OCI-M2 (cell line): Measurements from ENCODE around the gene CHD2.
"Not testable (repeated sequence)": the region's sequence is repeated elsewhere in the genome, so short reads cannot be mapped to it uniquely, and the experiment has no call there.

Experiments used
- DNase-seq: peaks from one replicate; lab custom pipeline; 2025; ENCODE audit not compliant: unreplicated experiment; lab: John Stamatoyannopoulos, UW

The CHD2 gene

DNA sequence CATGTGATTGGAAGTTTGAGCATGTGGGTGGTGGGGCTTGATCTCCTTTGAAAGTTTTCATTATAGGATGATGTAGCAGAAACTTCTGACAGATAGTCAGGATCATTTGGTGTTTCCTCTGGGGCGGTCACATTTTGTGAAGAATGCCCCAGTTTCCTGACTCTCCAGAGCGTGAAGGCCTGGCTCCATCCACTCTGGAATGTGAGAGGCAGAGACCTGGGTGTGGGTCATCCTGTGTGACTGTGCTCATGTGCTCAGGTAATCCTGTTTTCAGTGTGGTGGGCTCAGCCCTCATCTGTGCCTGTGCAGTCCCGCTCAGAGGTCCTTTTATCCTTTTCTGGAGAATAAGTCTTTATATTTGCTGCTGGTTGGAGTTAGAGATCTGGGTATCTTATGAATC, 107.9 kb downstream of the CHD2 start:
- no peak for DNase-seq

DNA sequence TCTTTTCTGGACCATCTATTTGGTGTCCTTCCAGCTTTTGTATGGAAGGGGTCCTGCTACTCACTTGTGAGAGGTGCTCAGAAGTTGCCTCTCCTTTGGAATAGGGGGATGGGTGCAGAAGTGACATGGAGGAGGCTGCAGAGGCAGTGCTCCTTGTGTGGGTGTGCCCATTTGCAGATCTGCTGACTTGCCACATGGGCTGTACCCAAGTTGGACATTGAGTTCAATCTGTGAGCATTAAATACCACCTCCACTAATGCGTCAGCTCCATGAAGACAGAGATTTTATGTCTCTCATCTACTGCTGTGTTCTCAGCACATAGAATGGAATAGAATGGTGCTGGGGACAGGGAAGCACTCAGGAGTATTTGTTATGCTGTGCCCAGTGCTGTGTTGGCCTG, 112.7 kb downstream of the CHD2 start:
- no peak for DNase-seq

DNA sequence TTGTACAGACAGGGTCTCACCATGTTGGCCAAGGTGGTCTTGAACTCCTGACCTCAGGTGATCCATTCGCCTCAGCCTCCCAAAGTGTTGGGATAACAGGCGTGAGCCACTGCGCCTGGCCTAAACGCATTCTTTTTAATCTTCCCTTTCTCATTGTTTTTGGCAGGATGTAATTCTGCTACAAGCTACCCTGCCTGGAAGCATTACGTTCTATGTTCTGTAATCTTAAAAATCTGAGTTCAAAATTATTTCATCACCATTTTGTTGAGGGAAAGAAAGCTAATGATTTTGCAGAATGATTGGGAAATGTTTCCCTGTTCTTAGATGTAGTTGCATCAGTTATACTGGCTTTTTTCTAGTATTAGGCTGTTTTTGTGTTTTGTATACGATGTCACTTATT, 117.4 kb downstream of the CHD2 start:
- no peak for DNase-seq

DNA sequence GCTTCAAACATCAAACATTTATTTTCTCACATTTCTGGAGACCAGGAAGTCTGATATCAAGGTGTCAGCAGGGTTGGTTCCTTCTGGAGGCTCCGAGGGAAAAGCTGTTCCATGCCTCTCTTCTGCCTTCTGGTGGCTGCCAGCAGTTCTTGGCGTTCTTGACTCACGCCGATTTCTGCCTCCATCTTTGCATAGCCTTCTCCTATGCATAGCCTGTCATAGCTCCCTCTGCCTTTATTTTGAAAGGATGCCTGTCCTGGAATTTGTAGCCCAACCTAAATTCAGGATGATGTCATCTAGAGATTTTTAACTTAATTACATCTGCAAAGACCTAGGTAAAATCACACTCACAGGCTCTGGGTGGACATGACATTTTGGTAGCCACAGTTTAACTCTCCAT, 118.5 kb downstream of the CHD2 start:
- DNase-seq = no peak

DNA sequence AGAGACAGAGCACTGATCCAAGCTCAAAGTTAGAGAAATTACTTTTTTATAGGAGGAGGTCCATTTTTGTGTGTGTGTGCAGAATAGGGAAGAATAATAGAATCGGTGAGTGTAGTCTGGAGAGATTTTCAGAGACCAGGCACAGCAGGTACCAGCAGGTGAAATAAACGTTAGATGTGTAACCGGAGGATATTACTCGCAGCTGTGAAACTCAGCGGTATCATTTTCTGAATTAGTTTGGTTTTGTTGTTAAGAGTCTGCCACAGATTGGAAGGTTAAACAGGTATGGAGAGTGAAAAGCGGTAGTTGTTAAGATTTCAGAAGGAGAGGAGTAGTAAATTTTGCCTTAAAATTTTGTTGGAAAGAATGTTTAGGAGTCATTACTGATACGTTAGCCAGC, 119.0 kb downstream of the CHD2 start:
- no peak for DNase-seq

DNA sequence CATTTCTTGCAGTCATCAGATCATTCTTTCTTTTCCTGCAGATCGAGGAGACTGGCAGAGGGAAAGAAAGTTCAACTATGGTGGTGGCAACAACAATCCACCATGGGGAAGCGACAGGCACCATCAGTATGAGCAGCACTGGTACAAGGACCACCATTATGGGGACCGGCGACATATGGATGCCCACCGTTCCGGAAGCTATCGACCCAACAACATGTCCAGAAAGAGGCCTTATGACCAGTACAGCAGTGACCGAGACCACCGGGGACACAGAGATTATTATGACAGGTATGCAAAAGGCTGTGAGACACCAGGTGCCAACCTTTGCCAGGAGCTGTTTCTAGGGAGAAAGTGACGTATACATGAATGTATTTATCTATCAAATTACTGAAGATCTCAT, 119.8 kb downstream of the CHD2 start:
- DNase-seq = no peak

DNA sequence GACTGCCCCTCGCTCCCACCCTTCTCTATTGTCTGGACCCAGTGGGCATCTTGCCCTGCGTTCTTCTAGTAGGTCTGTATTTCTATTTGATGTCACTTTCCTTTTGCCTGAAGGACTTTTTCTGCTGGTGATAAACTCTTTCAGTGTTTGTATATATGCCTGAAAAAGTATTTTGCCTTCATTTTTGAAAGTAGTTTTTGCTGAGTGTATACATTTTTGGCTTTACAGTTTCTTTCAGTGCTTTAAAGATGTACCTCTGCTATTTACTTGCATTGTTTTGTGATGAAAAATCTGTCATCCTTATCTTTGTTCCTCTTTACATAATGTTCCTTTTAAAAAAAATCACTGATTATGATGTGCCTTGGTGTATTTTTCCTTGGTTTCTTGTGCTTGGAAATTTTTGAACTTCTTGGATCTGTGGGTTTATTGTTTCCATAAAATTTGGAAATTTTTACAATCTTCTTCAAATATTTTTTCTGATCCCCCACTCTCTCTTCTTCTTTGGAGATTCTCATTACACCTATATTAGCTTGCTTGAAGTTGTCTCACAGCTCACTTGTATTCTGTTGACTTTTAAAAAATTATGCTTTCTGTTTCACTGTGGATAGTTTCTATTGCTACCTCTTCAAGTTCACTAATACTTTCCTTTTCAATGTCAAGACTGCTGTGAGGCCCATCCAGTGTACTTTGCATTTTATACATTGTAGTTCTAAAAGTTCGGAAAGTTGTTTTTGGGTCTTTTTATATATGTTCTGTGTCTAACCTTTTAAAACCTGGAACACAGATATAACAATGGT, 121.0 kb downstream of the CHD2 start:
- DNase-seq = no peak

DNA sequence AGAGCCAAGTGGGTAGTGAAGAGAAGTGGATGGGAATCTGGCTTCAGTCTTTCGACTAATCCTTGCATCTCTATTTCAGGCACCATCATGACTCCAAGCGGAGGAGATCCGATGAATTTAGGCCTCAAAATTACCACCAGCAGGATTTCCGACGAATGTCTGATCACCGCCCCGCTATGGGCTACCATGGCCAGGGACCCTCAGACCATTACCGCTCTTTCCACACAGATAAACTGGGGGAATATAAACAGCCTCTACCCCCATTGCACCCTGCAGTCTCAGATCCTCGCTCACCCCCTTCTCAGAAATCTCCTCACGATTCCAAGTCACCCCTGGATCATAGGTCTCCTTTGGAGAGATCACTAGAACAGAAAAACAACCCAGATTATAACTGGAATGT, 124.2 kb downstream of the CHD2 start:
- DNase-seq = no peak

DNA sequence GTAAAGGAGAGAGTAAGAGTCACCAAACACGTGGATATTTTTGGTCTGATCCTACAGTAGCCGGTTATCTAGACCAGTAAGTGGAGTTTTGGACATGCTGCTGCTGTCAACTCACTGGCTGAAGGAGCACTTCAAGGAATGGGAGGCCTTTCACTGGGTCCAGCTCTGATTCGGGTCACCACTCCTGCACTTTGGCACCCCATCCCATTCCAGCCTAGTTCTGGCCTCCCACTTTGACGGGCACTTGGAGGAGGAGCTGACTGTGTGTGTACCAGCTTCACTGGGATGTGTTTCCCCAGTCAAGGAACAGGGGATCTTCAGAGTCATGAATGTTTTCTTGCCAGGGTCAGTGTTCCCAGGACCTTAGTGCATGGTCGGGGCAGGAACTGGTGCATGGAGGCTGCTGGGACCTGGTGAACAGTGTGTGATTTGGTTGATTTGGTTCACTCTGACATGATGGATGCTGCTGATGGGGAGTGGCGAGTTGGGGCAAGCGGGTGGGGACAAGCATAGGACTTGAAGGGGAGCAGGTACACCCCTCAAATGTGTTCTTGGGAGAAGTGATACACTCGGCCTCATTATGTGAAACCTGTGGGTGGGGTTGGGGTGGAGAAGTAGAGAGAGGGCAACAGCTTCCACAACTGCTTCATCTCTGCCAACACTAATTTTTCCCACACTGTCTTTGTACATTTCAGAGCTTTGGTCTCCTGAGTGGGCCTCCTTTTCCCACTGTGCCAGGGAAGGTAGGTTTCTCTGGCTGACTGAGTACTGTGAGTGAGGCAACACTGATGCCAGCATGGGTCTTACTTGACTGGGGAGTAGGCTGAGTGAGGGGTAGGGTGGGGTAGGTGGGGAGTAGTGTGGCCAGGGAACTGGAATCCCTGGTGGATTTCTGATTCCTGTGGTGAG, 124.8 kb downstream of the CHD2 start:
- no peak for DNase-seq

DNA sequence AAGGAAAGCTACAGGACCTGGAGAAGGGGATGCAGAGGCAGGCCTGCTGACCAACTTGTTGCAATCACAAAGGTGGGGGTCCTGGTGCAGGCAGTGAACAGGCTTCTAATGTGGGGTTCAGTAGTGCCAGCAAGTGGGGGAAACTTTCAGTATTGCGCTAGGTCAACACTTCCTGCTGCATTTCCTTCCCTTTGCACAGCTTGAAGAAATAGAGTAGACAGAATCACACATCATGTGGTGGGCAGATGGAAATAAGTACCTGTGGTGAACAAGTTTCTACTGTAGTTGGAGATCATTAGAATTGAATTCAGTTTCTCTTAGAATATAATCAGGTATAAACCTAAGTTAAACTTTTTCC, 125.5 kb downstream of the CHD2 start:
- DNase-seq = no peak

DNA sequence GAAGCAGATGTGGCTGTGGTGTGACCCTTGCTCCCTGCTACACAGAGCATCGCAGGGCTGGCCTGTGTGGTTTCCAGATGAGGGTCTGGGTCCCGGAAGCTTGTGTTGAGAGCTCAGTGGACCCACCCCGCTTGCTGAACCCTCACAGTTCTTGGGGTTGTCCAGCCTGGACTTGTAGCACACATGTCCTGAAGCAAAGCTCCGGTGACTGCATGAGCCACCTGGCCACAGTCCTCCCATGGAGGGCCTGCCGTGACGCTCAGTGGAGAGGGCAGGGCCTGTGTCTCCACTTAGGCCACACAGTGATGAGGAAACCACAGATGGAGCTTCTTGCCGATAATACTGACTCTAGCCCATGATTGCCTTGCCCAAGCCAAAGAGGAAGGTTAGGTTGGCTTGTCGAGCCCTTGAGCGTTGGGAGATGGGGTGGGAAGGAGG, 126.3 kb downstream of the CHD2 start:
- no peak for DNase-seq

DNA sequence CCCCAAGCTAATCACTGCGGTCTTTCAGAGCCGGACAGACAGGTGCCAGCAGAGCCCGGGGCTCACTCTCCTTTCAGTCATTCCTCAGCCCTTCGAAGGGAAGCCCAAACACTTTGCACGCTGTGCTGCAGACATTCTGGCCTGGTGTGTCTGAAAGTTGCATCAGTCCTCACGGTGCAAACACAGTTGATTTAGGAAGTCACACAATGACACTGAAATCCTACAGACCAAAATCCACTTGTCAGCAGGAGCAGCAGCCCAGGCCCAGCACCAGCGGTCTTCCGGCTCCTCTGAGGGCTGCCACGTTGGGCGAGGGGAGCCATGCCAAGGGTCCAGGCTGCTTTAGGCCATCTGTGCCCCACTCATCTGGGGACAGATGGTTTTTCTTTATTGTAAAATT, 127.3 kb downstream of the CHD2 start:
- no peak for DNase-seq

DNA sequence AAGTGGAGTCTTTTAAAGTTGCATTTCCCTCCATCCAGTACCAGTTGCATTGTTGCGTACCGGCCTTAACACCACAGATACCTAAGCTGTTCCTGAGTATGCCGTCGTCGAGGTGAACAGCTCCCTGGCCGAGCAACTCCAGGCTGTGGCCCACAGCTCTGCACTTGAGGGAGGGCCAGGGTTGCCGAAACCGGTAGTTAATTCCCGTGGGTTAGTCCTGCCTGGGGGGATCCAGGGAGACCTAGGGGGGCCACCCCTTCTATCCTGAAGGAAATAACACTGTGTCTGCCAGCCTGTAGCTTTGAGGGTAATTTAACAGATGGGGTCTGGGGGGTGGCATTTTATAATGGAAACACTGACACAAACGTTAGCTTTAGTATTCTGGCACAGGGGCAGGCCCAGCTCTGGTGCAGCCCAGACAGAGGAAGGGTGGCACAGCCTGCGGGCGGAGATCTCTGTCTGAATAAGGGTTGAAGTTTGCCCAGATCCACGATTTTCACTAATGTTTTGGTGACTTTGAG, 128.0 kb downstream of the CHD2 start:
- no peak for DNase-seq

DNA sequence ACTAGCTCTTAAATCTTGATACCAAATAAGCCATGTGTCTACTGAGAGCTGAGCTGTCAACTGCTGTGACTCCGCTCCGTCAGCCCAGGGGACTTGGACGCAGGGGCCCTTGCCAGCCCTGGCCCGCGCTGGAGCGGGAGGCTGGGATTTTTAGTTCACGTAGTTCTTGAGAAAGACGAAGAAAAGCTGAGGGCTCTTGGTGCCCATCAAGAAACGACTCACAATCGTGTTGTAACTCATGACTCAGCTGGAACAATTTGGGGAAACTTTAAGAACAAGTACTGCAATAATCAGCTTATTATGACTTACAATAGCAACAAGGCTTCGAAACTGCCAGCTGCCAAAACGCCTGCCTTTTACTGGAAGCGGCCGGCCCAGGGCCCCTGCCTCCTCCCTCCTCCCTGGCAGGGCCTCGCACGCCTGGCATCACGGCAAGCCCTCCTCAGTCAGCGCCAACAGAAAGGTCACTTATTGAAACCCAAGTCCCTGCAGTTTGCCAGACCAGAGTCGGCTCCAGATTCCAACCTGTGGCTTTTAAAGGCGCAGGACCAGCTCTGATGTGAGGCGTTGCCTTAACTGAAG, 128.6 kb downstream of the CHD2 start:
- no peak for DNase-seq

DNA sequence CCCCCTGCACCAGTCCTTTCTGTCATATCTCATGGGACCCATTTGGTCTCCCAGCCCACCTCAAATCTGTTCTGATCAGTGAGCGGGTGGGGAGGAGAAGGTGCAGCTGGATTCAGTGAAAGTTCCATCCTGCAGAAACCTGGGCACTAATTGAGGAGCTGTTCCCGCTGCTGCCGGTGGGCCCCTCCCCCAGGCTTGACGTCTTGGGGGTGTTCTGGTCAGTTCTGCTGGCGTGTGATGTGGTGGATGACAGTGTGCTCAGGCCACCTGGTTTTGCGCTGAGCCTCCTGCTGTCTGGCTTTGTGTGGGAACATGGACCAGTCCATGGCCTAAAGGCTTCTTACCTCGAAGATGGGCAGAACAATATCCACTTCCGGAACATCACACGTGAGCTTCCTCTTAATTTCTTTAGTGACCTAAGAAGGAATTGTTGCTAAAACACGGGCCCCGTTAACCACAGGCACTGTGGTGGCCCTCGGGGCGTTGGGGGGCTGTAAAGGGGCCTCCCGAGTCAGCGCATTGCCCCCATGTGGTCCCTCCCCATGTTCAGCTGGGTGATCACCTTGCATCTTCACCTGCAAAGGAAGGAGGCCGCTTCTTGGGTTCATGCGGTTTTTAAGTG, 129.2 kb downstream of the CHD2 start:
- DNase-seq = no peak

DNA sequence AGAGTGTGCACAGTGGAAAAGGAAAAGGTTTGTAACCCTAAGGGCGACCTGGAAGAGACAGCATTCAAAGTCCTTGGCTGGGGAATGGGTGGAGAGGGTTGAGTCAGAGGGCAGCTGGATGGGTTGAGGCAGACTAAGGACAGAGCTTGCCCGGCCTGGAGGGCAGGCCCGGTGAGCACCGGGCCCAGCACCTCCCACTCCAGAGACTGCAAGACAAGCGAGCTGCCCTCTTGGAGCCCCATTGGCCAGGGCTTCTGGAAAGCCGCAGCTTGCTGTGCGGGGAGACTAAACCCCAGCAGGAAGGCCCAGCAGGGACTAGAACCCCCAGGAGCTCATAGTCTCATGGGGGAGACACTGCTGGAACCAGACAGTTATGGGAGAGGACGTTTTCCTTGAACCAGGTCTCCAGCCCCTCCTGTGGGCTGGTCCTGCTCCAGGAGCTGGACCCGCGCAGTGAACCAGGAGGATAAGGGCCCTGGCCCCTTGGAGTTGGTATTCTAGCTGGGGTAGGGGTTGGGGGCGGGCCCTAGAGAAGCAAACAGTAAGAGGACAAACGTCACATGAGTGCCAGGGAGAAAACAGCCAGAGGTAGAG, 129.8 kb downstream of the CHD2 start:
- DNase-seq = no peak

DNA sequence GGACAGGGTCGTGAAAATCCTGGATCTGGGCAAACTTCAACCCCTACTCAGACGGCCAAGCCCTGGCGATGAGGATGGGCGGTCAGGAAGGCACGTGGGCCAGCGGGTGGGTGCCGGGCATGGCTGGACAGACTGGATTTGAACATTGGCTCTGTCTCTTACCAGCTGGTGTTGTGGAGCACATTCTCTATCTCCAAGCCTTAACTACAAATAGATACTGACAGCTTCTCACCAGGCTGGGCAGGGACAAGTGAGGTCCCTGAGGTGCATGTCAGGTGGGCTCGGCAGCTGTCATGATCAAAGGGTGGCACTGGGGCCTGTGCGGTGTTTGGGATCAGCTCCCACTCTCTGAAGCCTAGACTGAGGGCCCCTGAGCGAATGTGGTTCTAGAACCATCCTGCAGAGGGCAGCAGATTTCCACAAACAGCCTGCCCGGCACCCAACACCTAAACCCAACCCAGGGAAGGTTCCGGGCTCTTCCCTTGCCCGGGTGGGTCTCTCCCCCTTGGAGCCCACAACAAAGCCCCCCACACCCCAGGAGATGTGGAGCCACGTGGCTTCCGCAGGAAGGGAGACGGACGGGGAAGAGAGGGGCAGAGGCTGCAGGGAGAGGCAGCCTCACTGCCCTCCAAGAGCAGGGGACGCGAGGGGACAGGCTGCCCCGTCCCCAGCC, 130.4 kb downstream of the CHD2 start:
- DNase-seq = peak; percentile 19

DNA sequence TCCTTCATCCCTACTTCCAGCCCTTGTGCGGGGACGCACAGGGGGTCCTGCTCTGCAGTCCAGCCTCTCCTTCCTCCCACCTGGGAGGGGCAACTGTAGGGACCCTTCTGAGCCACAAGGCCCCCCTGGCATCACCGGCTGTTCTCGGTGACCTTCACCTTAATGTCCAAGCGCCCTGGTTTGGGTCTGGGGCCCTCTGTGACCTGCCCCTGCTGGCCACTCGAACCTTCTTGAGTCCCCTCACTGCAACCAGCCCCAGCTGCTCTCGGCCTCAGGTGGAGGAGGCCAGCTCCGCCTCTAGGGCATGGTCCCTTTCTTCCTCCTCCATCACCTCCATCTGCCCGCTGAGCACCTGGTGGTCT, 131.0 kb downstream of the CHD2 start:
- no peak for DNase-seq

DNA sequence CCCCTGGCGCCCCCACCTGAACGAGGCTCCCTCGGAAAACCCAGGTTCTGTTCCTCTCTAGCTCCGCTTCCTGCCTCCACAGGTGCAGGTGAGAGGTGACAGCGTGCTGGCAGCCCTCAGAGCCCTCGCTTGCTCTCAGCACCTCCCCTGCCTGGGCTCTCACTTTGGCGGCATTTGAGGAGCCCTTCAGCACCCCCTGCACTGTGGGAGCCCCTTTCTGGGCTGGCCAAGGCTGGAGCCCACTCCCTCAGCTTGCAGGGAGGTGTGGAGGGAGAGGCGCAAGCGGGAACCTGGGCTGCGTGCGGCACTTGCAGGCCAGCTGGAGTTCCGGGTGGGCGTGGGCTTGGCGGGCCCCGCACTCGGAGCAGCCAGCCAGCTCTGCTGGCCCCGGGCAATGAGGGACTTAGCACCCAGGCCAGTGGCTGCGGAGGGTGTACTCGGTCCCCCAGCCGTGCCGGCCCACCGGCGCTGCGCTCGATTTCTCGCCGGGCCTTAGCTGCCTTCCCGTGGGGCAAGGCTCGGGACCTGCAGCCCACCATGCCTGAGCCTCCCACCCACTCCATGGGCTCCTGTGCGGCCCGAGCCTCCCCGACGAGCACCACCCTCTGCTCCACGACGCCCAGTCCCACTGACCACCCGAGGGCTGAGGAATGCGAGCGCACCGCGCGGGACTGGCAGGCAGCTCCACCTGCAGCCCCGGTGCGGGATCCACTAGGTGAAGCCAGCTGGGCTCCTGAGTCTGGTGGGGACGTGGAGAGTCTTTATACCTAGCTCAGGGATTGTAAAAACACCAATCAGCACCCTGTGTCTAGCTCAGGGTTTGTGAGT, 131.6 kb downstream of the CHD2 start:
- not testable (repeated sequence) for DNase-seq
